ENCODE data around the gene SF1.

GRCh38 chr11:64745189-64745520 is 33.2 kb downstream of the SF1 start:
- TF ChIP-seq ZNF696 (CRISPR knock-in tag; conservative IDR thresholded peaks at IDR 0.05) (no peak), KLF13 (tag; IDR thresholded peaks at IDR 0.05; ENCODE audit: borderline replicate concordance, low read depth) (no peak), CTCF (IDR thresholded peaks at IDR 0.05 in 2 of 3, conservative IDR thresholded peaks at IDR 0.05 in 1 of 3; ENCODE audit: insufficient read depth in 2 of 3, low read depth in 1 of 3, low read length in 3 of 3) (no peak), CBX1 (IDR thresholded peaks at IDR 0.05; ENCODE audit: low read depth) (no peak), STAT5B (CRISPR knock-in tag; IDR thresholded peaks at IDR 0.05) (no peak), FOS (IDR thresholded peaks at IDR 0.05; ENCODE audit: extremely low read depth, insufficient read length) (no peak), MAFG (tag; conservative IDR thresholded peaks at IDR 0.05) (no peak), NRF1 (conservative IDR thresholded peaks at IDR 0.05 in 1 of 2, IDR thresholded peaks at IDR 0.05 in 1 of 2) (no peak), JUND (IDR thresholded peaks at IDR 0.05; ENCODE audit: borderline replicate concordance, low read depth, low read length) (no peak), JUND (tag; IDR thresholded peaks at IDR 0.05; ENCODE audit: borderline replicate concordance, low read depth, low read length) (no peak), ZNF431 (CRISPR knock-in tag; IDR thresholded peaks at IDR 0.05) (no peak), ZNF23 (CRISPR knock-in tag; IDR thresholded peaks at IDR 0.05) (no peak)
- TF ChIP-seq, protein P1, sequence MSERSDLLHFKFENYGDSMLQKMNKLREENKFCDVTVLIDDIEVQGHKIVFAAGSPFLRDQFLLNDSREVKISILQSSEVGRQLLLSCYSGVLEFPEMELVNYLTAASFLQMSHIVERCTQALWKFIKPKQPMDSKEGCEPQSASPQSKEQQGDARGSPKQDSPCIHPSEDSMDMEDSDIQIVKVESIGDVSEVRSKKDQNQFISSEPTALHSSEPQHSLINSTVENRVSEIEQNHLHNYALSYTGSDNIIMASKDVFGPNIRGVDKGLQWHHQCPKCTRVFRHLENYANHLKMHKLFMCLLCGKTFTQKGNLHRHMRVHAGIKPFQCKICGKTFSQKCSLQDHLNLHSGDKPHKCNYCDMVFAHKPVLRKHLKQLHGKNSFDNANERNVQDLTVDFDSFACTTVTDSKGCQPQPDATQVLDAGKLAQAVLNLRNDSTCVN (CRISPR knock-in tag; IDR thresholded peaks at IDR 0.05) = no peak

Data from K562 (cell line).